ENCODE results near the gene BOLL. TPM values are rescaled to one million over a fixed set of nuclear protein-coding genes. Genes with fewer than 3 reads are reported as not detected.

Gene BOLL
- total and polyA plus RNA-seq, 2 experiments from 2014 or later: 2.0 TPM; not detected in 1

DNA sequence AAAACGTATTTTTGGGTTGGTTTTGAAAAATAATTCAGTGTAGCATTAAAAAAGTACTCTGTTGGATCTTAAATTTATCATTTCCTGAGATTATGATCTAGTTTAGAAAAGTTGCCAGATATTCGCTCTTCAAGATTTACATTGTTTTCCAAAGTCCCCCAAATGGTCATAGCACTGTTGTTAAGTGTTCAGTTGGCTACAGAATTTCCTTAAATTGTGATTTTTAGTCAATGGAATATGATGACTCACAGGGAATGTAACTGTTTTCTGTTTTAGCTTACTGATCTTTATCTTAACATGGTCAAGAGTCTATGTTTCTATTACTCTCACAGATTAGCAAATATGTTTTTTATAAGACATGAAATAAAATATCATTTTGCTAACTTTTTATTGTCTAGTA, 42.5 kb upstream of the BOLL start:
- no peak for ATAC-seq
- no peaks in the 10 kb centered on the region for H3K36me3 Mint-ChIP-seq (ENCODE audit: low read depth)
- Histone ChIP-seq H3K4me2 (no peak overlapping the region), H3K79me2 (replicated peaks; ENCODE audit: insufficient read depth) (no peaks in the 10 kb centered on the region), H3K27me3 (ENCODE audit: insufficient read depth) (no peaks in the 10 kb centered on the region), H3K36me3 (ENCODE audit: insufficient read depth) (no peaks in the 10 kb centered on the region), H3K9me2 (ENCODE audit: insufficient read depth) (no peaks in the 10 kb centered on the region; the same call in 1 of the 2 replicates), H3K27ac (ENCODE audit: low read depth) (no peak overlapping the region), H4K20me1 (replicated peaks; ENCODE audit: insufficient read depth) (no peaks in the 10 kb centered on the region), H2AFZ (no peak overlapping the region), H3F3A (replicated peaks; ENCODE audit: low read depth) (no peaks in the 10 kb centered on the region), H3K4me3 (no peak overlapping the region), H3K4me1 (ENCODE audit: insufficient read depth) (peaks cover 12% of the 10 kb centered on the region)
- DNase-seq (ENCODE audit: low spot score): no peak
- peaks cover 9% of the 10 kb centered on the region; the same call in 2 of the 3 replicates for H3K4me1 Mint-ChIP-seq
- TF ChIP-seq, protein P1, sequence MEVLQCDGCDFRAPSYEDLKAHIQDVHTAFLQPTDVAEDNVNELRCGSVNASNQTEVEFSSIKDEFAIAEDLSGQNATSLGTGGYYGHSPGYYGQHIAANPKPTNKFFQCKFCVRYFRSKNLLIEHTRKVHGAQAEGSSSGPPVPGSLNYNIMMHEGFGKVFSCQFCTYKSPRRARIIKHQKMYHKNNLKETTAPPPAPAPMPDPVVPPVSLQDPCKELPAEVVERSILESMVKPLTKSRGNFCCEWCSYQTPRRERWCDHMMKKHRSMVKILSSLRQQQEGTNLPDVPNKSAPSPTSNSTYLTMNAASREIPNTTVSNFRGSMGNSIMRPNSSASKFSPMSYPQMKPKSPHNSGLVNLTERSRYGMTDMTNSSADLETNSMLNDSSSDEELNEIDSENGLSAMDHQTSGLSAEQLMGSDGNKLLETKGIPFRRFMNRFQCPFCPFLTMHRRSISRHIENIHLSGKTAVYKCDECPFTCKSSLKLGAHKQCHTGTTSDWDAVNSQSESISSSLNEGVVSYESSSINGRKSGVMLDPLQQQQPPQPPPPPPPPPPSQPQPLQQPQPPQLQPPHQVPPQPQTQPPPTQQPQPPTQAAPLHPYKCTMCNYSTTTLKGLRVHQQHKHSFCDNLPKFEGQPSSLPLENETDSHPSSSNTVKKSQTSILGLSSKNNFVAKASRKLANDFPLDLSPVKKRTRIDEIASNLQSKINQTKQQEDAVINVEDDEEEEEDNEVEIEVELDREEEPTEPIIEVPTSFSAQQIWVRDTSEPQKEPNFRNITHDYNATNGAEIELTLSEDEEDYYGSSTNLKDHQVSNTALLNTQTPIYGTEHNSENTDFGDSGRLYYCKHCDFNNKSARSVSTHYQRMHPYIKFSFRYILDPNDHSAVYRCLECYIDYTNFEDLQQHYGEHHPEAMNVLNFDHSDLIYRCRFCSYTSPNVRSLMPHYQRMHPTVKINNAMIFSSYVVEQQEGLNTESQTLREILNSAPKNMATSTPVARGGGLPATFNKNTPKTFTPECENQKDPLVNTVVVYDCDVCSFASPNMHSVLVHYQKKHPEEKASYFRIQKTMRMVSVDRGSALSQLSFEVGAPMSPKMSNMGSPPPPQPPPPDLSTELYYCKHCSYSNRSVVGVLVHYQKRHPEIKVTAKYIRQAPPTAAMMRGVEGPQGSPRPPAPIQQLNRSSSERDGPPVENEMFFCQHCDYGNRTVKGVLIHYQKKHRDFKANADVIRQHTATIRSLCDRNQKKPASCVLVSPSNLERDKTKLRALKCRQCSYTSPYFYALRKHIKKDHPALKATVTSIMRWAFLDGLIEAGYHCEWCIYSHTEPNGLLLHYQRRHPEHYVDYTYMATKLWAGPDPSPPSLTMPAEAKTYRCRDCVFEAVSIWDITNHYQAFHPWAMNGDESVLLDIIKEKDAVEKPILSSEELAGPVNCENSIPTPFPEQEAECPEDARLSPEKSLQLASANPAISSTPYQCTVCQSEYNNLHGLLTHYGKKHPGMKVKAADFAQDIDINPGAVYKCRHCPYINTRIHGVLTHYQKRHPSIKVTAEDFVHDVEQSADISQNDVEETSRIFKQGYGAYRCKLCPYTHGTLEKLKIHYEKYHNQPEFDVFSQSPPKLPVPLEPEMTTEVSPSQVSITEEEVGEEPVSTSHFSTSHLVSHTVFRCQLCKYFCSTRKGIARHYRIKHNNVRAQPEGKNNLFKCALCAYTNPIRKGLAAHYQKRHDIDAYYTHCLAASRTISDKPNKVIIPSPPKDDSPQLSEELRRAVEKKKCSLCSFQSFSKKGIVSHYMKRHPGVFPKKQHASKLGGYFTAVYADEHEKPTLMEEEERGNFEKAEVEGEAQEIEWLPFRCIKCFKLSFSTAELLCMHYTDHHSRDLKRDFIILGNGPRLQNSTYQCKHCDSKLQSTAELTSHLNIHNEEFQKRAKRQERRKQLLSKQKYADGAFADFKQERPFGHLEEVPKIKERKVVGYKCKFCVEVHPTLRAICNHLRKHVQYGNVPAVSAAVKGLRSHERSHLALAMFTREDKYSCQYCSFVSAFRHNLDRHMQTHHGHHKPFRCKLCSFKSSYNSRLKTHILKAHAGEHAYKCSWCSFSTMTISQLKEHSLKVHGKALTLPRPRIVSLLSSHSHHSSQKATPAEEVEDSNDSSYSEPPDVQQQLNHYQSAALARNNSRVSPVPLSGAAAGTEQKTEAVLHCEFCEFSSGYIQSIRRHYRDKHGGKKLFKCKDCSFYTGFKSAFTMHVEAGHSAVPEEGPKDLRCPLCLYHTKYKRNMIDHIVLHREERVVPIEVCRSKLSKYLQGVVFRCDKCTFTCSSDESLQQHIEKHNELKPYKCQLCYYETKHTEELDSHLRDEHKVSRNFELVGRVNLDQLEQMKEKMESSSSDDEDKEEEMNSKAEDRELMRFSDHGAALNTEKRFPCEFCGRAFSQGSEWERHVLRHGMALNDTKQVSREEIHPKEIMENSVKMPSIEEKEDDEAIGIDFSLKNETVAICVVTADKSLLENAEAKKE (CRISPR knock-in tag; IDR thresholded peaks at IDR 0.05): no peak
- TF ChIP-seq EZH2 (IDR thresholded peaks at IDR 0.05; ENCODE audit: low read depth, unreplicated experiment): no peak
- no peak for TF ChIP-seq CREB1 (CRISPR knock-in tag; IDR thresholded peaks at IDR 0.05; ENCODE audit: low read depth)
- no peak for TF ChIP-seq EZH2phosphoT487 (IDR thresholded peaks at IDR 0.05; ENCODE audit: unreplicated experiment)
- TF ChIP-seq ZNF114 (CRISPR knock-in tag; IDR thresholded peaks at IDR 0.05): no peak
- no peak for TF ChIP-seq JUNB (IDR thresholded peaks at IDR 0.05; ENCODE audit: unreplicated experiment)
- TF ChIP-seq, protein P2, sequence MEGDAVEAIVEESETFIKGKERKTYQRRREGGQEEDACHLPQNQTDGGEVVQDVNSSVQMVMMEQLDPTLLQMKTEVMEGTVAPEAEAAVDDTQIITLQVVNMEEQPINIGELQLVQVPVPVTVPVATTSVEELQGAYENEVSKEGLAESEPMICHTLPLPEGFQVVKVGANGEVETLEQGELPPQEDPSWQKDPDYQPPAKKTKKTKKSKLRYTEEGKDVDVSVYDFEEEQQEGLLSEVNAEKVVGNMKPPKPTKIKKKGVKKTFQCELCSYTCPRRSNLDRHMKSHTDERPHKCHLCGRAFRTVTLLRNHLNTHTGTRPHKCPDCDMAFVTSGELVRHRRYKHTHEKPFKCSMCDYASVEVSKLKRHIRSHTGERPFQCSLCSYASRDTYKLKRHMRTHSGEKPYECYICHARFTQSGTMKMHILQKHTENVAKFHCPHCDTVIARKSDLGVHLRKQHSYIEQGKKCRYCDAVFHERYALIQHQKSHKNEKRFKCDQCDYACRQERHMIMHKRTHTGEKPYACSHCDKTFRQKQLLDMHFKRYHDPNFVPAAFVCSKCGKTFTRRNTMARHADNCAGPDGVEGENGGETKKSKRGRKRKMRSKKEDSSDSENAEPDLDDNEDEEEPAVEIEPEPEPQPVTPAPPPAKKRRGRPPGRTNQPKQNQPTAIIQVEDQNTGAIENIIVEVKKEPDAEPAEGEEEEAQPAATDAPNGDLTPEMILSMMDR (conservative IDR thresholded peaks at IDR 0.05; ENCODE audit: low read depth in 2 of 2): no peak
- TF ChIP-seq STAT1 (IDR thresholded peaks at IDR 0.05; ENCODE audit: unreplicated experiment): no peak
- TF ChIP-seq ZNF331 (CRISPR knock-in tag; IDR thresholded peaks at IDR 0.05; ENCODE audit: low read depth): no peak
- no peaks in the 10 kb centered on the region for H3K9me3 Mint-ChIP-seq
- H3K4me3 Mint-ChIP-seq: no peak overlapping the region
- H3K27me3 Mint-ChIP-seq (ENCODE audit: insufficient read depth, low read depth, poor library complexity): no peaks in the 10 kb centered on the region
- no peak overlapping the region for H3K27ac Mint-ChIP-seq
